ENCODE data around the gene CRPPA.

- TF ChIP-seq EZH2 (IDR thresholded peaks at IDR 0.05) (no peak), POLR2AphosphoS5 (IDR thresholded peaks at IDR 0.05; ENCODE audit: borderline replicate concordance, low read depth, low read length) (no peak), FOXP2 (optimal IDR thresholded peaks at IDR 0.05; ENCODE audit: control extremely low read depth, extremely low read length, insufficient read depth) (no peak)
Observed at GRCh38 chr7:16399916-16400892, 21.1 kb downstream of the CRPPA start.
